Activated effector memory CD4-positive, alpha-beta T cell treated with anti-CD3 and anti-CD28 coated beads, Interleukin-2, amount 50 U/mL, for 16 hours (primary cell): ENCODE results near the gene LDLRAD4.

ENCODE experiments used
- DNase-seq: peaks from one replicate; pipeline ENCODE4 v3.0.0-alpha.2; 2020

LDLRAD4 gene

GRCh38 chr18:13527256-13527655, 308.7 kb downstream of the LDLRAD4 start:
- no peak for DNase-seq

GRCh38 chr18:13527730-13528129, 309.2 kb downstream of the LDLRAD4 start:
- no peak for DNase-seq

- DNase-seq, result peak; percentile 58
Measured at GRCh38 chr18:13528739-13529392, 310.3 kb downstream of the LDLRAD4 start.

- no peak for DNase-seq
Measured at GRCh38 chr18:13530033-13530878, 311.7 kb downstream of the LDLRAD4 start.

GRCh38 chr18:13530879-13531387, 312.4 kb downstream of the LDLRAD4 start:
- DNase-seq, result peak; percentile 63

GRCh38 chr18:13531681-13532325, 313.2 kb downstream of the LDLRAD4 start:
- no peak for DNase-seq

GRCh38 chr18:13532406-13533075, 314.0 kb downstream of the LDLRAD4 start:
- no peak for DNase-seq

- no peak for DNase-seq
Measured at GRCh38 chr18:13534631-13535030, 316.1 kb downstream of the LDLRAD4 start.

- no peak for DNase-seq
Measured at GRCh38 chr18:13536578-13536977, 318.0 kb downstream of the LDLRAD4 start.

GRCh38 chr18:13537022-13537780, 318.6 kb downstream of the LDLRAD4 start:
- no peak for DNase-seq

GRCh38 chr18:13538630-13539029, 320.1 kb downstream of the LDLRAD4 start:
- no peak for DNase-seq

- no peak for DNase-seq
Measured at GRCh38 chr18:13539050-13539449, 320.5 kb downstream of the LDLRAD4 start.

GRCh38 chr18:13539843-13540476, 321.4 kb downstream of the LDLRAD4 start:
- DNase-seq, result no peak

GRCh38 chr18:13540477-13541182, 322.1 kb downstream of the LDLRAD4 start:
- no peak for DNase-seq

GRCh38 chr18:13541621-13542519, 323.3 kb downstream of the LDLRAD4 start:
- DNase-seq, result no peak

- no peak for DNase-seq
Measured at GRCh38 chr18:13542520-13542847, 323.9 kb downstream of the LDLRAD4 start.

GRCh38 chr18:13543144-13543543, 324.6 kb downstream of the LDLRAD4 start:
- DNase-seq, result no peak

GRCh38 chr18:13543811-13544732, 325.5 kb downstream of the LDLRAD4 start:
- DNase-seq, result no peak

GRCh38 chr18:13544953-13545352, 326.4 kb downstream of the LDLRAD4 start:
- no peak for DNase-seq
